H1 (cell line): Measurements from ENCODE around the gene ADGRG7. TPM values are rescaled to one million over a fixed set of nuclear protein-coding genes. Genes with fewer than 3 reads are reported as not detected.

ENCODE experiments used
- CTCF ChIA-PET: fragments of 300-600 bp; sonication (Branson Sonifier 250); formaldehyde crosslinking; loops from one replicate; lab custom pipeline; 2021; ENCODE audit not compliant: partially characterized antibody; lab: Charles Lee
- POLR2A ChIA-PET: fragments of 300-600 bp; sonication (Branson Sonifier 250); formaldehyde crosslinking; loops from one replicate; lab custom pipeline; 2021; ENCODE audit warnings: inconsistent platforms; ENCODE audit not compliant: partially characterized antibody; lab: Charles Lee
- DNase-seq, 2 experiments: peaks; one replicate each; pipeline versions ENCODE4 v3.0.0 to v3.0.0-alpha.2; 2010 to 2022; ENCODE audit warnings: low spot score in 2 of 2, low read depth in 1 of 2, mixed read lengths in 1 of 2
- FAIRE-seq: peaks from 2 replicates; lab custom pipeline; 2011; peaks lifted over from hg19 to GRCh38; lab: Jason Lieb, UNC
- H2AFZ ChIP-seq: 2 replicates; pipeline ENCODE4 v1.8.1; 2012; ENCODE audit warnings: low read length, inconsistent platforms
- H2AK5ac ChIP-seq: 2 replicates; pipeline ENCODE4 v1.6.1; 2013; ENCODE audit warnings: low read depth, low read length
- H2BK120ac ChIP-seq: replicated peaks from 2 replicates; pipeline ENCODE3; 2013; ENCODE audit warnings: low read depth, low read length, inconsistent platforms
- H2BK12ac ChIP-seq: 2 replicates; pipeline ENCODE4 v1.6.1; 2013; ENCODE audit warnings: low read depth, low read length
- H2BK15ac ChIP-seq: 2 replicates; pipeline ENCODE4 v1.6.1; 2013; ENCODE audit warnings: low read length
- H2BK20ac ChIP-seq: 2 replicates; pipeline ENCODE4 v1.6.1; 2013; ENCODE audit warnings: low read length
- H2BK5ac ChIP-seq: 2 replicates; pipeline ENCODE4 v1.6.1; 2013; ENCODE audit warnings: low read depth, low read length
- H3K14ac ChIP-seq: 2 replicates; pipeline ENCODE4 v1.6.1; 2013; ENCODE audit warnings: inconsistent platforms; ENCODE audit not compliant: insufficient read length
- H3K18ac ChIP-seq: 2 replicates; pipeline ENCODE4 v1.6.1; 2013; ENCODE audit warnings: low read length; ENCODE audit errors: extremely low read depth
- H3K23ac ChIP-seq: 2 replicates; pipeline ENCODE4 v1.6.1; 2013; ENCODE audit warnings: inconsistent platforms; ENCODE audit not compliant: insufficient read length
- H3K23me2 ChIP-seq: 2 replicates; pipeline ENCODE4 v1.6.1; 2013; ENCODE audit warnings: low read depth, low read length
- H3K27ac ChIP-seq: 2 replicates; pipeline ENCODE4 v1.6.1; 2011; ENCODE audit warnings: low read depth, low read length, inconsistent platforms
- H3K27me3 ChIP-seq, 4 experiments: replicated peaks in 1 of 4; 1 replicate in 1 of 4; 2 replicates in 3 of 4; pipeline versions ENCODE4 v1.6.1 to v1.8.1; 2011 to 2013; ENCODE audit warnings: low read length in 3 of 4, mild to moderate bottlenecking in 3 of 4, inconsistent platforms in 2 of 4, mixed read lengths in 2 of 4, moderate library complexity in 1 of 4; ENCODE audit not compliant: control insufficient read depth in 3 of 4, insufficient read depth in 3 of 4; ENCODE audit errors: extremely low read depth in 1 of 4
- H3K36me3 ChIP-seq, 4 experiments: 2 replicates each; pipeline versions ENCODE4 v1.6.1 to v1.8.1; 2011 to 2013; ENCODE audit warnings: mild to moderate bottlenecking in 4 of 4, low read length in 3 of 4, moderate library complexity in 2 of 4, control low read depth in 1 of 4, inconsistent platforms in 1 of 4; ENCODE audit not compliant: insufficient read depth in 4 of 4, control insufficient read depth in 2 of 4
- H3K4ac ChIP-seq: replicated peaks from 2 replicates; pipeline ENCODE3; 2013; ENCODE audit warnings: low read length, low read depth, mixed read lengths, inconsistent platforms; ENCODE audit not compliant: insufficient read length
- H3K4me1 ChIP-seq, 4 experiments: replicated peaks in 1 of 4; 1 replicate in 1 of 4; 2 replicates in 3 of 4; pipeline versions ENCODE4 v1.6.1 to v1.8.1; 2011 to 2013; ENCODE audit warnings: low read length in 3 of 4, inconsistent platforms in 2 of 4, mixed read lengths in 1 of 4; ENCODE audit not compliant: insufficient read depth in 4 of 4, control insufficient read depth in 3 of 4
- H3K4me2 ChIP-seq, 2 experiments: 2 replicates each; pipeline versions ENCODE4 v1.6.1 to v1.8.1; 2011 to 2013; ENCODE audit warnings: low read depth in 2 of 2, low read length in 2 of 2, control low read depth in 1 of 2, inconsistent platforms in 1 of 2, mild to moderate bottlenecking in 1 of 2; ENCODE audit not compliant: insufficient read depth in 1 of 2
- H3K4me3 ChIP-seq, 4 experiments: fragments of 200-600, 300-600 bp in 1 of 4; sonication (generic), shearing (Covaris generic), sonication (Bioruptor Twin) in 1 of 4; 2 replicates each; pipeline versions ENCODE4 v1.5.1 to v1.8.1; 2011 to 2016; ENCODE audit warnings: low read length in 4 of 4, low read depth in 3 of 4, control low read depth in 2 of 4, inconsistent platforms in 2 of 4, mild to moderate bottlenecking in 2 of 4, mixed read lengths in 1 of 4, moderate library complexity in 1 of 4; ENCODE audit not compliant: insufficient read depth in 2 of 4; ENCODE audit errors: extremely low read depth in 1 of 4
- H3K56ac ChIP-seq: replicated peaks from 2 replicates; pipeline ENCODE3; 2013; ENCODE audit warnings: low read depth, mild to moderate bottlenecking, mixed read lengths, low read length, inconsistent platforms; ENCODE audit not compliant: insufficient read length
- H3K79me1 ChIP-seq: 2 replicates; pipeline ENCODE4 v1.6.1; 2013; ENCODE audit warnings: low read depth, low read length, control low read depth
- H3K79me2 ChIP-seq, 2 experiments: 2 replicates each; pipeline versions ENCODE4 v1.6.1 to v1.8.1; 2012 to 2013; ENCODE audit warnings: low read length in 2 of 2, mild to moderate bottlenecking in 2 of 2, inconsistent platforms in 1 of 2; ENCODE audit not compliant: insufficient read depth in 2 of 2, control insufficient read depth in 1 of 2
- H3K9ac ChIP-seq, 4 experiments: replicated peaks in 1 of 4; 1 replicate in 1 of 4; 2 replicates in 3 of 4; pipeline versions ENCODE4 v1.6.1 to v1.8.1; 2011 to 2013; ENCODE audit warnings: low read depth in 3 of 4, low read length in 3 of 4, control low read depth in 2 of 4, mild to moderate bottlenecking in 2 of 4, moderate library complexity in 2 of 4, inconsistent platforms in 1 of 4; ENCODE audit errors: extremely low read depth in 1 of 4
- H3K9me3 ChIP-seq, 2 experiments: 2 replicates each; pipeline versions ENCODE4 v1.6.1 to v1.8.1; 2012 to 2013; ENCODE audit warnings: mild to moderate bottlenecking in 2 of 2, moderate library complexity in 2 of 2, control low read depth in 1 of 2, inconsistent platforms in 1 of 2, low read depth in 1 of 2, low read length in 1 of 2, mixed read lengths in 1 of 2; ENCODE audit not compliant: insufficient read depth in 2 of 2
- H4K20me1 ChIP-seq, 2 experiments: replicated peaks in 1 of 2; 2 replicates each; pipeline versions ENCODE3 to v1.8.1; 2011 to 2013; ENCODE audit warnings: inconsistent platforms in 2 of 2, low read length in 2 of 2, mild to moderate bottlenecking in 1 of 2; ENCODE audit not compliant: insufficient read depth in 2 of 2, control insufficient read depth in 1 of 2
- H4K5ac ChIP-seq: 2 replicates; pipeline ENCODE4 v1.6.1; 2013; ENCODE audit warnings: low read length, low read depth, mixed read lengths, inconsistent platforms; ENCODE audit not compliant: insufficient read length
- H4K8ac ChIP-seq: 2 replicates; pipeline ENCODE4 v1.8.0; 2013; ENCODE audit warnings: mild to moderate bottlenecking, moderate library complexity, low read length, inconsistent platforms; ENCODE audit not compliant: insufficient read depth; ENCODE audit errors: extremely low read depth
- H4K91ac ChIP-seq: replicated peaks from 2 replicates; pipeline ENCODE3; 2013; ENCODE audit warnings: low read length, mixed read lengths, inconsistent platforms; ENCODE audit not compliant: insufficient read length
- ASH2L ChIP-seq: fragments of 200-600, 300-600 bp; sonication (generic); IDR thresholded peaks from one replicate; pipeline ENCODE4 v1.7.1; 2017; ENCODE audit warnings: low read length
- CHD2 ChIP-seq: IDR thresholded peaks from 2 replicates; pipeline ENCODE4 v1.6.1; 2012; ENCODE audit warnings: low read length, improper control_type of control experiment
- FOSL1 ChIP-seq: IDR thresholded peaks from 2 replicates; pipeline ENCODE4 v1.6.1; 2011; ENCODE audit warnings: mild to moderate bottlenecking, low read depth, low read length, moderate library complexity; ENCODE audit not compliant: insufficient read depth
- GTF2F1 ChIP-seq: IDR thresholded peaks from 2 replicates; pipeline ENCODE4 v1.6.1; 2012; ENCODE audit warnings: low read depth, low read length, improper control_type of control experiment, borderline replicate concordance
- JUN ChIP-seq: IDR thresholded peaks from 2 replicates; pipeline ENCODE4 v1.6.1; 2011; ENCODE audit warnings: low read depth, mild to moderate bottlenecking, improper control_type of control experiment, low read length
- KDM1A ChIP-seq: fragments of 200-600, 300-600 bp; sonication (generic); IDR thresholded peaks from 2 replicates; pipeline ENCODE4 v1.7.1; 2016; ENCODE audit warnings: mild to moderate bottlenecking, low read length, borderline replicate concordance
- KDM5A ChIP-seq: fragments of 200-600 bp; IDR thresholded peaks from 2 replicates; pipeline ENCODE4 v1.7.1; 2012; ENCODE audit warnings: mild to moderate bottlenecking, low read length, inconsistent platforms, mixed read lengths
- NRF1 ChIP-seq: IDR thresholded peaks from 2 replicates; pipeline ENCODE4 v1.6.1; 2011; ENCODE audit warnings: mild to moderate bottlenecking, low read depth, low read length, improper control_type of control experiment
- PHF8 ChIP-seq: fragments of 200-600 bp; sonication (generic); conservative IDR thresholded peaks from 2 replicates; pipeline ENCODE4 v1.7.1; 2012; ENCODE audit warnings: low read depth, mild to moderate bottlenecking, inconsistent platforms, low read length, moderate library complexity
- SIX5 ChIP-seq: IDR thresholded peaks from 2 replicates; pipeline ENCODE4 v1.6.1; 2011; ENCODE audit warnings: mild to moderate bottlenecking, low read depth, low read length
- TAF7 ChIP-seq: optimal IDR thresholded peaks from 2 replicates; pipeline ENCODE3; 2011; ENCODE audit warnings: low read depth, mild to moderate bottlenecking, inconsistent platforms, low read length, moderate library complexity, borderline replicate concordance
- TCF12 ChIP-seq: IDR thresholded peaks from 2 replicates; pipeline ENCODE4 v1.6.1; 2011; ENCODE audit warnings: low read depth, mild to moderate bottlenecking, low read length
- YY1 ChIP-seq: IDR thresholded peaks from 2 replicates; pipeline ENCODE4 v1.6.1; 2011; ENCODE audit warnings: low read depth, mild to moderate bottlenecking, low read length
- WGBS, 2 experiments: shearing (Covaris generic) in 1 of 2; methylation state at CpG; one replicate each; pipeline versions ENCODE4 v1.1.6 to v1.1.7; 2013 to 2015; ENCODE audit warnings: low lambda C conversion rate in 2 of 2, mixed read lengths in 2 of 2, inconsistent platforms in 1 of 2, low coverage in 1 of 2, missing lambda C conversion rate in 1 of 2; ENCODE audit not compliant: insufficient replicate concordance in 2 of 2, insufficient coverage in 1 of 2, insufficient read length in 1 of 2; ENCODE audit errors: extremely low coverage in 1 of 2, missing lambda C conversion rate in 1 of 2; 5-methylcytosine and 5-hydroxymethylcytosine counted together
- polyA plus RNA-seq, 7 experiments: library from polyadenylated mRNA; depleted of rRNA in 3 of 7; stranded (reverse) in 5 of 7; unstranded in 2 of 7; fragments of >200 nt in 5 of 7; fragments of 200-250 nt in 2 of 7; gene quantifications; 1 replicate in 5 of 7; 2 replicates in 1 of 7; 4 replicates in 1 of 7; pipeline versions ENCODE4 v1.2.1 to v1.2.3, GENCODE V29; 2011 to 2013; ENCODE audit warnings: missing spikeins in 2 of 7, mixed read lengths in 2 of 7
- total RNA-seq: library from RNA; stranded (reverse); fragmentation: NEBNext Ultra II Directional; extraction: Animal tissue kit (Norgen Biotek cat#: 25700); gene quantifications from 2 replicates; pipeline ENCODE4 v1.2.1, GENCODE V29; 2021

ADGRG7 gene
- total and polyA plus RNA-seq, 2 of the 8 experiments (the other 6 are each of a cell fraction or from before 2014, with no cell fraction given) = not detected

DNA sequence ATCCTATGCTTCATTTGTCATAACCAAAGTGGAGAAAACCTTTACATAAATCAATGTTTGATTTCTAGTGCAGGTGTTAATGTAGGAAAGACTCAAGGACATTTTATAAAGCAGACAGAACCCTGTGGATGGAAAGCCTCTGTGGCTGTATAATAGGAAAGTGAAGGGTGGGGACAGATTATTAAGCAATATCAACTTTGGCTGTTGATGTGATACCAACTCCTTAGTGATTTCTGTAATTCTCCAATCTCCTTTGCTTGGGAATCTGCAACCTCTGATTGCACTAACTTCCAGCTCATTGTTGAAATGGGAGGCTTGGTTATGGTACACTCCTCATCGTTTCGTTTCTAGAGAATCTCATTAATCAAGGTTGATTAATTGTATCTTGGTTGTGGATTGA is 29.3 kb upstream of the ADGRG7 start:
- H3K4me2 ChIP-seq = no peak overlapping the region
- H3K79me1 ChIP-seq = no peaks in the 10 kb centered on the region
- H2BK20ac ChIP-seq = no peak overlapping the region
- WGBS, 2 experiments = 95% methylated on average over 2 of the region's 2 CpGs; no CpG with 5 or more reads in 1 of the 2 experiments
- H4K8ac ChIP-seq = no peak overlapping the region
- no peaks in the 10 kb centered on the region for H4K20me1 ChIP-seq
- H2BK12ac ChIP-seq = no peak overlapping the region
- H3K27ac ChIP-seq = no peak overlapping the region
- no peak overlapping the region for H2AK5ac ChIP-seq
- no peak overlapping the region for H4K5ac ChIP-seq
- H2BK5ac ChIP-seq = no peak overlapping the region
- H3K79me2 ChIP-seq = no peaks in the 10 kb centered on the region
- no peaks in the 10 kb centered on the region for H3K36me3 ChIP-seq
- peaks cover 0 to under 1% of the 10 kb centered on the region in 2 experiments; a peak in 2 of 4 replicates for H3K9me3 ChIP-seq
- no peak overlapping the region for H3K23ac ChIP-seq
- no peak overlapping the region for H3K18ac ChIP-seq
- DNase-seq = no peak
- no peak overlapping the region for H2BK15ac ChIP-seq
- peaks cover 0 to 8% (median 1%) of the 10 kb centered on the region in 4 experiments; a peak in 2 of 7 replicates for H3K4me1 ChIP-seq
- ChIA-PET CTCF (interaction anchor here (0.5 to 7.7 kb wide), 5 partner anchors 10 to 844 kb away, joined by 3 to 60 read pairs (median 5); no protein-coding TSS in a partner anchor), POLR2A (no interaction called here)
- no peak overlapping the region for H2BK120ac ChIP-seq
- no peaks in the 10 kb centered on the region for H3K23me2 ChIP-seq
- H4K91ac ChIP-seq = no peak overlapping the region
- FAIRE-seq = no peak
- TF ChIP-seq YY1 = no peak
- TF ChIP-seq CHD2 = no peak
- no peak for TF ChIP-seq PHF8
- no peak for TF ChIP-seq KDM5A
- TF ChIP-seq NRF1 = no peak
- TF ChIP-seq ASH2L = no peak
- TF ChIP-seq SIX5 = no peak
- TF ChIP-seq TAF7 = no peak
- TF ChIP-seq FOSL1 = no peak
- no peak for TF ChIP-seq TCF12
- TF ChIP-seq GTF2F1 = no peak
- TF ChIP-seq KDM1A = no peak
- TF ChIP-seq JUN = no peak
- no peak overlapping the region for H3K9ac ChIP-seq
- H3K14ac ChIP-seq = no peak overlapping the region
- H3K4ac ChIP-seq = no peak overlapping the region
- no peak overlapping the region for H2AFZ ChIP-seq
- H3K27me3 ChIP-seq = no peaks in the 10 kb centered on the region
- no peak overlapping the region for H3K56ac ChIP-seq
- no peak overlapping the region for H3K4me3 ChIP-seq
